SK-N-SH treated with all-trans-retinoic acid at 6 μM for 48 hours (cell line): ENCODE data around the gene FZR1.

Source experiments
- ATAC-seq: fragments of 200-7000 bp; cut with Tn5 transposase; 3 replicates; pipeline ENCODE4 v1.9.1; 2020; ENCODE audit warnings: mild to moderate bottlenecking, moderate library complexity
- ARNTL ChIP-seq: fragments of 450-650 bp; formaldehyde crosslinking; IDR thresholded peaks from 2 replicates; pipeline ENCODE4 v1.5.0; 2020; ENCODE audit warnings: low read depth, mild to moderate bottlenecking, moderate library complexity, borderline replicate concordance
- BACH2 ChIP-seq: fragments of 250-450 bp; sonication (Bioruptor Pico); IDR thresholded peaks from 2 replicates; pipeline ENCODE4 v1.9.0; 2021; ENCODE audit warnings: mild to moderate bottlenecking, borderline replicate concordance
- CREB5 ChIP-seq: fragments of 250-450 bp; sonication (Bioruptor Pico); IDR thresholded peaks from 2 replicates; pipeline ENCODE4 v1.5.1; 2020; ENCODE audit warnings: low read depth, mild to moderate bottlenecking, moderate library complexity
- CSDC2 ChIP-seq: fragments of 250-450 bp; sonication (Bioruptor Pico); IDR thresholded peaks from 2 replicates; pipeline ENCODE4 v1.5.0; 2020; ENCODE audit warnings: mild to moderate bottlenecking, moderate library complexity
- ESRRG ChIP-seq: fragments of 250-450 bp; sonication (Bioruptor Pico); IDR thresholded peaks from 2 replicates; pipeline ENCODE4 v1.6.1; 2021; ENCODE audit warnings: mild to moderate bottlenecking
- OSR1 ChIP-seq: fragments of 250-450 bp; sonication (Bioruptor Pico); IDR thresholded peaks from 2 replicates; pipeline ENCODE4 v1.8.0; 2022; ENCODE audit warnings: moderate library complexity, mild to moderate bottlenecking, inconsistent platforms
- POU6F1 ChIP-seq: fragments of 250-450 bp; sonication (Bioruptor Pico); IDR thresholded peaks from 2 replicates; pipeline ENCODE4 v1.8.0; 2021; ENCODE audit warnings: low read depth, mild to moderate bottlenecking, moderate library complexity, borderline replicate concordance
- PPARA ChIP-seq: fragments of 250-450 bp; sonication (Bioruptor Pico); IDR thresholded peaks from 2 replicates; pipeline ENCODE4 v1.5.0; 2020; ENCODE audit warnings: mild to moderate bottlenecking, borderline replicate concordance
- RARB ChIP-seq: fragments of 250-450 bp; sonication (Bioruptor Pico); IDR thresholded peaks from 2 replicates; pipeline ENCODE4 v1.8.0; 2021; ENCODE audit warnings: mild to moderate bottlenecking, moderate library complexity
- SNAI2 ChIP-seq: fragments of 250-450 bp; sonication (Bioruptor Pico); IDR thresholded peaks from 2 replicates; pipeline ENCODE4 v1.5.0; 2020; ENCODE audit warnings: mild to moderate bottlenecking, moderate library complexity
- TOX ChIP-seq: fragments of 250-450 bp; sonication (Bioruptor Pico); IDR thresholded peaks from 2 replicates; pipeline ENCODE4 v1.8.0; 2021; ENCODE audit warnings: mild to moderate bottlenecking, moderate library complexity, borderline replicate concordance
- ZC3H10 ChIP-seq: fragments of 250-450 bp; sonication (Bioruptor Pico); IDR thresholded peaks from 2 replicates; pipeline ENCODE4 v1.5.1; 2021; ENCODE audit warnings: mild to moderate bottlenecking, moderate library complexity
- ZFP3 ChIP-seq: fragments of 250-450 bp; sonication (Bioruptor Pico); IDR thresholded peaks from 2 replicates; pipeline ENCODE4 v1.5.0; 2020; ENCODE audit warnings: mild to moderate bottlenecking, moderate library complexity
- ZFP30 ChIP-seq: fragments of 450-650 bp; formaldehyde crosslinking; IDR thresholded peaks from 2 replicates; pipeline ENCODE4 v1.5.0; 2022; ENCODE audit warnings: mild to moderate bottlenecking, moderate library complexity
- ZNF565 ChIP-seq: fragments of 450-650 bp; formaldehyde crosslinking; conservative IDR thresholded peaks from 2 replicates; pipeline ENCODE4 v1.5.0; 2020; ENCODE audit warnings: low read depth, mild to moderate bottlenecking, moderate library complexity
- ZNF70 ChIP-seq: fragments of 450-650 bp; formaldehyde crosslinking; IDR thresholded peaks from 2 replicates; pipeline ENCODE4 v1.5.0; 2020; ENCODE audit warnings: mild to moderate bottlenecking, moderate library complexity
- ZNF8 ChIP-seq: fragments of 450-650 bp; formaldehyde crosslinking; IDR thresholded peaks from 2 replicates; pipeline ENCODE4 v1.5.0; 2020; ENCODE audit warnings: mild to moderate bottlenecking, moderate library complexity
- TF ChIP-seq, protein P1 (sequence below): fragments of 250-450 bp; sonication (Bioruptor Pico); IDR thresholded peaks from 2 replicates; pipeline ENCODE4 v1.5.1; 2021; ENCODE audit warnings: mild to moderate bottlenecking, moderate library complexity
- TF ChIP-seq, protein P2 (sequence below): fragments of 250-450 bp; sonication (Bioruptor Pico); IDR thresholded peaks from 2 replicates; pipeline ENCODE4 v1.5.0; 2020; ENCODE audit warnings: mild to moderate bottlenecking, moderate library complexity

The FZR1 gene

GRCh38 chr19:3518255-3518654 lies 12.1 kb downstream of the FZR1 start (continued):
- TF ChIP-seq POU6F1 (CRISPR knock-in tag): no peak
- TF ChIP-seq ZNF8 (CRISPR knock-in tag): no peak
- TF ChIP-seq ESRRG (CRISPR knock-in tag): no peak
- no peak for TF ChIP-seq CREB5 (CRISPR knock-in tag)
- TF ChIP-seq, protein P1, sequence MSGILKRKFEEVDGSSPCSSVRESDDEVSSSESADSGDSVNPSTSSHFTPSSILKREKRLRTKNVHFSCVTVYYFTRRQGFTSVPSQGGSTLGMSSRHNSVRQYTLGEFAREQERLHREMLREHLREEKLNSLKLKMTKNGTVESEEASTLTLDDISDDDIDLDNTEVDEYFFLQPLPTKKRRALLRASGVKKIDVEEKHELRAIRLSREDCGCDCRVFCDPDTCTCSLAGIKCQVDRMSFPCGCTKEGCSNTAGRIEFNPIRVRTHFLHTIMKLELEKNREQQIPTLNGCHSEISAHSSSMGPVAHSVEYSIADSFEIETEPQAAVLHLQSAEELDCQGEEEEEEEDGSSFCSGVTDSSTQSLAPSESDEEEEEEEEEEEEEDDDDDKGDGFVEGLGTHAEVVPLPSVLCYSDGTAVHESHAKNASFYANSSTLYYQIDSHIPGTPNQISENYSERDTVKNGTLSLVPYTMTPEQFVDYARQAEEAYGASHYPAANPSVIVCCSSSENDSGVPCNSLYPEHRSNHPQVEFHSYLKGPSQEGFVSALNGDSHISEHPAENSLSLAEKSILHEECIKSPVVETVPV (CRISPR knock-in tag): no peak
- TF ChIP-seq ZFP30 (CRISPR knock-in tag): no peak
- TF ChIP-seq PPARA (CRISPR knock-in tag): no peak

DNA sequence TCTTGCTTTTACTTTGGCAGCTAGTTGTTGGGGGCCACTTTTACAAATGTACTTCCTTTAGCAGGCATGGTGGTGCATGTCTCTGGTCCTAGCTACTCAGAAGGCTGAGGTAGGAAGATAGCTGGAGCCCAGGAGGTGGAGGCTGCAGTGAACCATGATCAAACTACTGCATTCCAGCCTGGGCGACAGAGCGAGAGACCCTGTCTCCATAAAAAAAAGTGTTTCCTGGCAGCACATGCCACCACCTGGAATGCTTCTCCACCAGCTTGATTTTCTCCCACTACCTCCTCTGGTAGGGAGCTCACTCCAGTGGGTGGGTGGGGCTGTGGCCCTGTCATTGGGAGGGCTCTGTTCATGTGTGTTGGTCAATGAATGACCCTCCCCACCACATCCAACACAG lies 12.5 kb downstream of the FZR1 start:
- ATAC-seq: no peak
- TF ChIP-seq ARNTL (CRISPR knock-in tag) (no peak), ZFP3 (CRISPR knock-in tag) (no peak), CSDC2 (CRISPR knock-in tag) (no peak), SNAI2 (CRISPR knock-in tag) (no peak), ESRRG (CRISPR knock-in tag) (no peak), ZNF8 (CRISPR knock-in tag) (no peak), TOX (no peak), CREB5 (CRISPR knock-in tag) (no peak), PPARA (CRISPR knock-in tag) (no peak), OSR1 (CRISPR knock-in tag) (no peak), ZC3H10 (no peak), BACH2 (CRISPR knock-in tag) (no peak), ZNF70 (CRISPR knock-in tag) (no peak)
- TF ChIP-seq, protein P2, sequence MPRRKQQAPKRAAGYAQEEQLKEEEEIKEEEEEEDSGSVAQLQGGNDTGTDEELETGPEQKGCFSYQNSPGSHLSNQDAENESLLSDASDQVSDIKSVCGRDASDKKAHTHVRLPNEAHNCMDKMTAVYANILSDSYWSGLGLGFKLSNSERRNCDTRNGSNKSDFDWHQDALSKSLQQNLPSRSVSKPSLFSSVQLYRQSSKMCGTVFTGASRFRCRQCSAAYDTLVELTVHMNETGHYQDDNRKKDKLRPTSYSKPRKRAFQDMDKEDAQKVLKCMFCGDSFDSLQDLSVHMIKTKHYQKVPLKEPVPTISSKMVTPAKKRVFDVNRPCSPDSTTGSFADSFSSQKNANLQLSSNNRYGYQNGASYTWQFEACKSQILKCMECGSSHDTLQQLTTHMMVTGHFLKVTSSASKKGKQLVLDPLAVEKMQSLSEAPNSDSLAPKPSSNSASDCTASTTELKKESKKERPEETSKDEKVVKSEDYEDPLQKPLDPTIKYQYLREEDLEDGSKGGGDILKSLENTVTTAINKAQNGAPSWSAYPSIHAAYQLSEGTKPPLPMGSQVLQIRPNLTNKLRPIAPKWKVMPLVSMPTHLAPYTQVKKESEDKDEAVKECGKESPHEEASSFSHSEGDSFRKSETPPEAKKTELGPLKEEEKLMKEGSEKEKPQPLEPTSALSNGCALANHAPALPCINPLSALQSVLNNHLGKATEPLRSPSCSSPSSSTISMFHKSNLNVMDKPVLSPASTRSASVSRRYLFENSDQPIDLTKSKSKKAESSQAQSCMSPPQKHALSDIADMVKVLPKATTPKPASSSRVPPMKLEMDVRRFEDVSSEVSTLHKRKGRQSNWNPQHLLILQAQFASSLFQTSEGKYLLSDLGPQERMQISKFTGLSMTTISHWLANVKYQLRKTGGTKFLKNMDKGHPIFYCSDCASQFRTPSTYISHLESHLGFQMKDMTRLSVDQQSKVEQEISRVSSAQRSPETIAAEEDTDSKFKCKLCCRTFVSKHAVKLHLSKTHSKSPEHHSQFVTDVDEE: no peak
- TF ChIP-seq, protein P1 (CRISPR knock-in tag): no peak

- ATAC-seq: no peak
- TF ChIP-seq ZC3H10 (no peak), ZFP3 (CRISPR knock-in tag) (no peak), RARB (CRISPR knock-in tag) (no peak), ZNF70 (CRISPR knock-in tag) (no peak), TOX (no peak), ZFP30 (CRISPR knock-in tag) (no peak), ZNF565 (CRISPR knock-in tag) (no peak), ARNTL (CRISPR knock-in tag) (no peak), BACH2 (CRISPR knock-in tag) (no peak), PPARA (CRISPR knock-in tag) (no peak)
Measured at GRCh38 chr19:3519126-3519525, 13.0 kb downstream of the FZR1 start.
